Activated CD8-positive, alpha-beta memory T cell treated with anti-CD3 and anti-CD28 coated beads for 36 hours (primary cell): Measurements from ENCODE around the gene ELF5. TPM values are rescaled to one million over a fixed set of nuclear protein-coding genes. Genes with fewer than 3 reads are reported as not detected.

Experiments used
- CTCF ChIA-PET: fragments of 350-600 bp; sonication (Branson Sonifier 250); formaldehyde crosslinking; loops from one replicate; lab custom pipeline; 2021; ENCODE audit warnings: antibody characterized with exemption; lab: Charles Lee
- POLR2A ChIA-PET: fragments of 350-600 bp; sonication (Branson Sonifier 250); formaldehyde crosslinking; loops from one replicate; lab custom pipeline; 2021; ENCODE audit warnings: antibody characterized with exemption; lab: Charles Lee
- total RNA-seq, 2 experiments: library from RNA; stranded (reverse); gene quantifications; one replicate each; pipeline ENCODE4 v1.2.3, GENCODE V29; 2021

The ELF5 gene
- total RNA-seq, 2 experiments from 2014 or later, result not detected

GRCh38 chr11:34438529-34439507, 74.8 kb downstream of the ELF5 start, which contains the start of gene CAT:
Gene CAT (plus strand): TSS chr11:34438934. CDS start chr11:34439014, 80 bp downstream.
- CTCF ChIA-PET, result no interaction called here
- POLR2A ChIA-PET, result no interaction called here

GRCh38 chr11:34437224-34438125, 76.1 kb downstream of the ELF5 start:
- CTCF ChIA-PET, result interaction anchor here (0.5 kb wide), 2 partner anchors 38 to 93 kb away, joined by 3 read pairs; no protein-coding TSS in a partner anchor
- POLR2A ChIA-PET, result no interaction called here

- ChIA-PET POLR2A (no interaction called here), CTCF (interaction anchor here (1.5 kb wide), 1 partner anchor 9 kb away, joined by 3 read pairs; no protein-coding TSS in a partner anchor)
Measured at GRCh38 chr11:34433899-34434298, 79.7 kb downstream of the ELF5 start.

- POLR2A ChIA-PET, result no interaction called here
- CTCF ChIA-PET, result interaction anchor here (1.5 kb wide), 1 partner anchor 10 kb away, joined by 3 read pairs; no protein-coding TSS in a partner anchor
Measured at GRCh38 chr11:34432822-34433221, 80.8 kb downstream of the ELF5 start.

- POLR2A ChIA-PET, result no interaction called here
- CTCF ChIA-PET, result no interaction called here
Measured at GRCh38 chr11:34431979-34432378, 81.6 kb downstream of the ELF5 start.

Other genes starting within 250 kb of the ELF5 start
- 1 to 10 TPM; 6.1 to 6.2 TPM for gene ABTB2, start 155.8 kb downstream of the ELF5 start, total RNA-seq
- gene CAT, start 74.9 kb downstream of the ELF5 start, total RNA-seq, result 10 to 100 TPM; 21.7 to 23.5 TPM
- gene EHF, start 107.3 kb upstream of the ELF5 start, total RNA-seq, result not detected